ENCODE results near the gene IGF2BP2. TPM values are rescaled to one million over a fixed set of nuclear protein-coding genes. Genes with fewer than 3 reads are reported as not detected.
"Not testable (repeated sequence)": the region's sequence is repeated elsewhere in the genome, so short reads cannot be mapped to it uniquely, and the experiment has no call there.

Gene IGF2BP2
- total and polyA plus RNA-seq, 2 experiments from 2014 or later, result 88.9 to 91.8 TPM

GRCh38 chr3:185788292-185788691 is 36.5 kb downstream of the IGF2BP2 start:
- 100% methylated on average over 2 of the region's 2 CpGs for WGBS (ENCODE audit: low lambda C conversion rate, missing lambda C conversion rate)
- Histone ChIP-seq H3K4me2 (no peak overlapping the region), H2AFZ (no peak overlapping the region), H3K79me2 (peaks cover 100% of the 10 kb centered on the region), H3K9me2 (replicated peaks; ENCODE audit: insufficient read depth) (no peaks in the 10 kb centered on the region), H3K9me3 (ENCODE audit: low read depth) (no peaks in the 10 kb centered on the region), H4K20me1 (ENCODE audit: insufficient read depth, poor library complexity, severe bottlenecking) (peaks cover 99% of the 10 kb centered on the region), H3K27me3 (no peaks in the 10 kb centered on the region), H3K36me3 (replicated peaks; ENCODE audit: insufficient read depth, low read depth) (no peaks in the 10 kb centered on the region), H3K27ac (peak overlapping the region; percentile 6), H3K4me3 (no peak overlapping the region), H3K4me1 (ENCODE audit: insufficient read depth) (peaks cover 33% of the 10 kb centered on the region)
- no peak for DNase-seq (ENCODE audit: low spot score)
- TF ChIP-seq EZH2 (IDR thresholded peaks at IDR 0.05; ENCODE audit: borderline replicate concordance) (no peak), EZH2phosphoT487 (IDR thresholded peaks at IDR 0.05; ENCODE audit: low read depth, severe bottlenecking, unreplicated experiment) (no peak), CTCF (IDR thresholded peaks at IDR 0.05; ENCODE audit: poor library complexity) (no peak)

- Histone ChIP-seq H3K27me3 (no peaks in the 10 kb centered on the region), H3K4me1 (ENCODE audit: insufficient read depth) (peaks cover 31% of the 10 kb centered on the region), H2AFZ (no peak overlapping the region), H3K79me2 (peaks cover 100% of the 10 kb centered on the region), H3K27ac (peak overlapping the region; percentile 88), H3K4me2 (peak overlapping the region; percentile 60), H4K20me1 (ENCODE audit: insufficient read depth, poor library complexity, severe bottlenecking) (peaks cover 99% of the 10 kb centered on the region), H3K9me2 (replicated peaks; ENCODE audit: insufficient read depth) (no peaks in the 10 kb centered on the region), H3K4me3 (no peak overlapping the region), H3K36me3 (replicated peaks; ENCODE audit: insufficient read depth, low read depth) (no peaks in the 10 kb centered on the region), H3K9me3 (ENCODE audit: low read depth) (no peaks in the 10 kb centered on the region)
- no peak for TF ChIP-seq EZH2 (IDR thresholded peaks at IDR 0.05; ENCODE audit: borderline replicate concordance)
- TF ChIP-seq CTCF (IDR thresholded peaks at IDR 0.05; ENCODE audit: poor library complexity), result no peak
- no peak for TF ChIP-seq EZH2phosphoT487 (IDR thresholded peaks at IDR 0.05; ENCODE audit: low read depth, severe bottlenecking, unreplicated experiment)
- no peak for DNase-seq (ENCODE audit: low spot score)
- 53% methylated on average over 20 of the region's 20 CpGs for WGBS (ENCODE audit: low lambda C conversion rate, missing lambda C conversion rate)
These were observed 37.6 kb downstream of the IGF2BP2 start for GRCh38 chr3:185786956-185787877.

DNA sequence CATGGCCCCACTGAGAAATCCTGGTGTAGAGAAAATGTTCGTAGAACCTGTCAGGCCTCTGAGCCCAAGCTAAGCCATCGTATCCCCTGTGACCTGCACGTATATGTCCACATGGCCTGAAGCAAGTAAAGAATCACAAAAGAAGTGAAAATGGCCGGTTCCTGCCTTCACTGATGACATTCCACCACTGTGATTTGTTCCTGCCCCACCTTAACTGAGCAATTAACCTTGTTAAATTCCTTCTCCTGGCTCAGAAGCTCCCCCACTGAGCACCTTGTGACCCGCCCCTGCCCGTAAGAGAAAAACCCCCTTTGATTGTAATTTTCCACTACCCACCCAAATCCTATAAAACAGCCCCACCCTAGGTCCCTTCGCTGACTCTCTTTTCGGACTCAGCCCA is 38.6 kb downstream of the IGF2BP2 start:
- Histone ChIP-seq H3K79me2 (peaks cover 100% of the 10 kb centered on the region), H3K4me1 (ENCODE audit: insufficient read depth) (peaks cover 31% of the 10 kb centered on the region), H3K27ac (peak overlapping the region; percentile 88), H3K4me2 (peak overlapping the region; percentile 60), H4K20me1 (ENCODE audit: insufficient read depth, poor library complexity, severe bottlenecking) (peaks cover 99% of the 10 kb centered on the region)
- not testable (repeated sequence) for DNase-seq (ENCODE audit: low spot score); H3K27me3 ChIP-seq; H3K36me3 ChIP-seq (replicated peaks; ENCODE audit: insufficient read depth, low read depth); H3K4me3 ChIP-seq; H3K9me3 ChIP-seq (ENCODE audit: low read depth); H3K9me2 ChIP-seq (replicated peaks; ENCODE audit: insufficient read depth); H2AFZ ChIP-seq
- WGBS (ENCODE audit: low lambda C conversion rate, missing lambda C conversion rate), result 31% methylated on average over 8 of the region's 8 CpGs

- Histone ChIP-seq H3K4me1 (ENCODE audit: insufficient read depth) (peaks cover 40% of the 10 kb centered on the region), H4K20me1 (ENCODE audit: insufficient read depth, poor library complexity, severe bottlenecking) (peaks cover 99% of the 10 kb centered on the region), H3K9me3 (ENCODE audit: low read depth) (no peaks in the 10 kb centered on the region), H3K36me3 (replicated peaks; ENCODE audit: insufficient read depth, low read depth) (no peaks in the 10 kb centered on the region), H3K4me3 (no peak overlapping the region), H3K4me2 (no peak overlapping the region), H3K9me2 (replicated peaks; ENCODE audit: insufficient read depth) (no peaks in the 10 kb centered on the region), H3K27ac (no peak overlapping the region), H3K79me2 (peaks cover 100% of the 10 kb centered on the region), H2AFZ (no peak overlapping the region), H3K27me3 (no peaks in the 10 kb centered on the region)
- WGBS (ENCODE audit: low lambda C conversion rate, missing lambda C conversion rate), result 91% methylated on average over 5 of the region's 5 CpGs
- TF ChIP-seq CTCF (IDR thresholded peaks at IDR 0.05; ENCODE audit: poor library complexity) (no peak), EZH2phosphoT487 (IDR thresholded peaks at IDR 0.05; ENCODE audit: low read depth, severe bottlenecking, unreplicated experiment) (no peak)
- no peak for DNase-seq (ENCODE audit: low spot score)
These were observed 40.5 kb downstream of the IGF2BP2 start for GRCh38 chr3:185784317-185784716.

Measured in hepatocyte (in vitro differentiated cells).